Activated T-cell treated with anti-CD3 and anti-CD28 coated beads, Interleukin-2, amount 50 U/mL, for 4 hours (primary cell): ENCODE measurements around the gene VAMP2. TPM values are rescaled to one million over a fixed set of nuclear protein-coding genes. Genes with fewer than 3 reads are reported as not detected.
"Not testable (repeated sequence)": the region's sequence is repeated elsewhere in the genome, so short reads cannot be mapped to it uniquely, and the experiment has no call there.

Source experiments
- ATAC-seq, 2 donors: fragments of 200-7000 bp; cut with Tn5 transposase; one replicate each; pipeline ENCODE4 v1.10.0; 2021
- DNase-seq: peaks from one replicate; pipeline ENCODE4 v3.0.0-alpha.2; 2020
- H3K27me3 Mint-ChIP-seq: one replicate; pipeline ENCODE4 v1.8.0; 2021; ENCODE audit warnings: low read depth, mixed read lengths
- H3K36me3 Mint-ChIP-seq: one replicate; pipeline ENCODE4 v1.8.0; 2022; ENCODE audit warnings: mixed read lengths; ENCODE audit not compliant: insufficient read depth
- H3K4me1 Mint-ChIP-seq: one replicate; pipeline ENCODE4 v1.8.0; 2021; ENCODE audit warnings: low read depth, mixed read lengths
- H3K4me3 Mint-ChIP-seq: one replicate; pipeline ENCODE4 v1.8.0; 2021; ENCODE audit warnings: mild to moderate bottlenecking, moderate library complexity, mixed read lengths
- H3K9me3 Mint-ChIP-seq: one replicate; pipeline ENCODE4 v1.8.0; 2021; ENCODE audit warnings: mixed read lengths
- total RNA-seq, 3 donors: library from RNA; stranded (reverse); gene quantifications; one replicate each; pipeline ENCODE4 v1.2.1, GENCODE V29; 2021

Gene VAMP2
- total RNA-seq, 3 donors from 2014 or later, result 49.6 to 67.5 (median 59.7) TPM

- H3K4me1 Mint-ChIP-seq, result peaks cover 12% of the 10 kb centered on the region
- no peaks in the 10 kb centered on the region for H3K27me3 Mint-ChIP-seq
- H3K4me3 Mint-ChIP-seq, result no peak overlapping the region
- H3K36me3 Mint-ChIP-seq, result no peaks in the 10 kb centered on the region
- no peaks in the 10 kb centered on the region for H3K9me3 Mint-ChIP-seq
- ATAC-seq (peak; percentile 39 to 49), DNase-seq (peak; percentile 91)
Observed at GRCh38 chr17:8186787-8187516, 24.2 kb upstream of the VAMP2 start.

GRCh38 chr17:8186446-8186786, 23.7 kb upstream of the VAMP2 start:
- no peaks in the 10 kb centered on the region for H3K9me3 Mint-ChIP-seq
- H3K4me3 Mint-ChIP-seq, result no peak overlapping the region
- peaks cover 13% of the 10 kb centered on the region for H3K4me1 Mint-ChIP-seq
- H3K36me3 Mint-ChIP-seq, result no peaks in the 10 kb centered on the region
- DNase-seq (no peak), ATAC-seq (no peak)
- no peaks in the 10 kb centered on the region for H3K27me3 Mint-ChIP-seq

- DNase-seq (peak; percentile 95), ATAC-seq (peak in 1 of 2 donors; percentile 9)
- peaks cover 10% of the 10 kb centered on the region for H3K4me1 Mint-ChIP-seq
- H3K9me3 Mint-ChIP-seq, result no peaks in the 10 kb centered on the region
- H3K4me3 Mint-ChIP-seq, result no peak overlapping the region
- no peaks in the 10 kb centered on the region for H3K36me3 Mint-ChIP-seq
- no peaks in the 10 kb centered on the region for H3K27me3 Mint-ChIP-seq
Observed at GRCh38 chr17:8185582-8186445, 23.1 kb upstream of the VAMP2 start.

- no peaks in the 10 kb centered on the region for H3K9me3 Mint-ChIP-seq
- no peak for ATAC-seq
- H3K4me3 Mint-ChIP-seq, result peak overlapping the region; percentile 89
- H3K36me3 Mint-ChIP-seq, result no peaks in the 10 kb centered on the region
- peaks cover 39% of the 10 kb centered on the region for H3K4me1 Mint-ChIP-seq
- no peak for DNase-seq
- no peaks in the 10 kb centered on the region for H3K27me3 Mint-ChIP-seq
Observed at GRCh38 chr17:8176998-8177731, 14.4 kb upstream of the VAMP2 start.

GRCh38 chr17:8176197-8176940, 13.6 kb upstream of the VAMP2 start, which contains the start of gene TMEM107:
Gene TMEM107, minus strand, starts transcription at chr17:8176380. Its CDS starts 94 bp downstream, at chr17:8176286.
- peak within 1 kb of the TSS; percentile 89 for H3K4me3 Mint-ChIP-seq
- peak; percentile 78 for DNase-seq
- H3K27me3 Mint-ChIP-seq, result no peaks in the 10 kb centered on the region
- peaks cover 39% of the 10 kb centered on the region for H3K4me1 Mint-ChIP-seq
- ATAC-seq, result peak; percentile 53 to 60
- no peaks in the 10 kb centered on the region for H3K36me3 Mint-ChIP-seq
- no peaks in the 10 kb centered on the region for H3K9me3 Mint-ChIP-seq

GRCh38 chr17:8175795-8176196, 13.0 kb upstream of the VAMP2 start:
- Mint-ChIP-seq H3K36me3 (no peaks in the 10 kb centered on the region), H3K27me3 (no peaks in the 10 kb centered on the region), H3K4me1 (peaks cover 39% of the 10 kb centered on the region), H3K4me3 (peak overlapping the region; percentile 89), H3K9me3 (no peaks in the 10 kb centered on the region)
- no peak for ATAC-seq
- no peak for DNase-seq

- ATAC-seq, result no peak
- DNase-seq, result no peak
- peaks cover 39% of the 10 kb centered on the region for H3K4me1 Mint-ChIP-seq
- H3K36me3 Mint-ChIP-seq, result no peaks in the 10 kb centered on the region
- H3K9me3 Mint-ChIP-seq, result no peaks in the 10 kb centered on the region
- no peaks in the 10 kb centered on the region for H3K27me3 Mint-ChIP-seq
- H3K4me3 Mint-ChIP-seq, result peak overlapping the region; percentile 82
Observed at GRCh38 chr17:8173871-8174322, 11.1 kb upstream of the VAMP2 start.

GRCh38 chr17:8173056-8173870, 10.5 kb upstream of the VAMP2 start:
- Mint-ChIP-seq H3K27me3 (no peaks in the 10 kb centered on the region), H3K9me3 (no peaks in the 10 kb centered on the region), H3K36me3 (no peaks in the 10 kb centered on the region), H3K4me3 (peak overlapping the region; percentile 82), H3K4me1 (peaks cover 40% of the 10 kb centered on the region)
- ATAC-seq, result peak; percentile 79 to 80
- peak; percentile 64 for DNase-seq

- H3K4me3 Mint-ChIP-seq, H3K27me3 Mint-ChIP-seq, DNase-seq, H3K36me3 Mint-ChIP-seq, ATAC-seq, H3K9me3 Mint-ChIP-seq: not testable (repeated sequence)
- H3K4me1 Mint-ChIP-seq, result peaks cover 24% of the 10 kb centered on the region
Observed at GRCh38 chr17:8170186-8170585, 7.4 kb upstream of the VAMP2 start.

- no peaks in the 10 kb centered on the region for H3K27me3 Mint-ChIP-seq
- H3K9me3 Mint-ChIP-seq, result no peaks in the 10 kb centered on the region
- no peaks in the 10 kb centered on the region for H3K36me3 Mint-ChIP-seq
- H3K4me1 Mint-ChIP-seq, result peaks cover 26% of the 10 kb centered on the region
- H3K4me3 Mint-ChIP-seq, result no peak overlapping the region
- ATAC-seq, result no peak
- DNase-seq, result no peak
Observed at GRCh38 chr17:8167526-8167925, 4.8 kb upstream of the VAMP2 start.

GRCh38 chr17:8166731-8167130, 4.0 kb upstream of the VAMP2 start:
- DNase-seq (no peak), ATAC-seq (no peak)
- Mint-ChIP-seq H3K4me1 (peaks cover 27% of the 10 kb centered on the region), H3K36me3 (peaks cover 1% of the 10 kb centered on the region), H3K27me3 (no peaks in the 10 kb centered on the region), H3K9me3 (no peaks in the 10 kb centered on the region), H3K4me3 (no peak overlapping the region)

- ATAC-seq (no peak), DNase-seq (no peak)
- Mint-ChIP-seq H3K4me3 (peak overlapping the region; percentile 83), H3K27me3 (no peaks in the 10 kb centered on the region), H3K4me1 (peaks cover 42% of the 10 kb centered on the region), H3K9me3 (no peaks in the 10 kb centered on the region), H3K36me3 (peaks cover 16% of the 10 kb centered on the region)
Observed at GRCh38 chr17:8164815-8165131, 2.0 kb upstream of the VAMP2 start.
